IMR-90 (cell line): ENCODE measurements around the gene SUGCT.

ENCODE experiments used
- BHLHE40 ChIP-seq: fragments of 150-350 bp; IDR thresholded peaks from 2 replicates; pipeline ENCODE4 v1.6.1; 2016; ENCODE audit warnings: mild to moderate bottlenecking, low read depth, low read length
- POLR2A ChIP-seq: IDR thresholded peaks from 2 replicates; pipeline ENCODE4 v1.6.1; 2012; ENCODE audit warnings: mild to moderate bottlenecking, low read depth, low read length
- RAD21 ChIP-seq: IDR thresholded peaks from 2 replicates; pipeline ENCODE4 v1.6.1; 2012; ENCODE audit warnings: low read length, improper control_type of control experiment
- TF ChIP-seq, protein P1 (sequence below): conservative IDR thresholded peaks from 2 replicates; pipeline ENCODE4 v1.5.1; 2012; ENCODE audit warnings: mild to moderate bottlenecking, low read depth, low read length, improper control_type of control experiment

GRCh38 chr7:40883826-40884225 is 749.0 kb downstream of the SUGCT start:
- TF ChIP-seq BHLHE40 (no peak), POLR2A (no peak), RAD21 (no peak)
- TF ChIP-seq, protein P1, sequence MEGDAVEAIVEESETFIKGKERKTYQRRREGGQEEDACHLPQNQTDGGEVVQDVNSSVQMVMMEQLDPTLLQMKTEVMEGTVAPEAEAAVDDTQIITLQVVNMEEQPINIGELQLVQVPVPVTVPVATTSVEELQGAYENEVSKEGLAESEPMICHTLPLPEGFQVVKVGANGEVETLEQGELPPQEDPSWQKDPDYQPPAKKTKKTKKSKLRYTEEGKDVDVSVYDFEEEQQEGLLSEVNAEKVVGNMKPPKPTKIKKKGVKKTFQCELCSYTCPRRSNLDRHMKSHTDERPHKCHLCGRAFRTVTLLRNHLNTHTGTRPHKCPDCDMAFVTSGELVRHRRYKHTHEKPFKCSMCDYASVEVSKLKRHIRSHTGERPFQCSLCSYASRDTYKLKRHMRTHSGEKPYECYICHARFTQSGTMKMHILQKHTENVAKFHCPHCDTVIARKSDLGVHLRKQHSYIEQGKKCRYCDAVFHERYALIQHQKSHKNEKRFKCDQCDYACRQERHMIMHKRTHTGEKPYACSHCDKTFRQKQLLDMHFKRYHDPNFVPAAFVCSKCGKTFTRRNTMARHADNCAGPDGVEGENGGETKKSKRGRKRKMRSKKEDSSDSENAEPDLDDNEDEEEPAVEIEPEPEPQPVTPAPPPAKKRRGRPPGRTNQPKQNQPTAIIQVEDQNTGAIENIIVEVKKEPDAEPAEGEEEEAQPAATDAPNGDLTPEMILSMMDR = no peak
